Measurements from ENCODE around the gene NAA60. TPM values are rescaled to one million over a fixed set of nuclear protein-coding genes. Genes with fewer than 3 reads are reported as not detected.
A peak's percentile ranks its signal among the peaks of the same experiment; 100 is the strongest.

The NAA60 gene
- total and polyA plus RNA-seq, 2 of the 13 experiments (the other 11 are each of a cell fraction or from before 2014, with no cell fraction given) = 14.7 to 32.0 TPM

GRCh38 chr16:3443108-3444031, at the start of gene NAA60, which contains the start of gene ZNF597 (continued):
- TF ChIP-seq ZFP36 (IDR thresholded peaks at IDR 0.05; ENCODE audit: borderline replicate concordance, low read depth, low read length, partially characterized antibody) = no peak
- TF ChIP-seq PHF5A (CRISPR knock-in tag; IDR thresholded peaks at IDR 0.05; ENCODE audit: low read depth, unreplicated experiment) = no peak
- TF ChIP-seq TFDP1 (CRISPR knock-in tag; IDR thresholded peaks at IDR 0.05; ENCODE audit: borderline replicate concordance) = no peak
- TF ChIP-seq KLF6 (CRISPR knock-in tag; IDR thresholded peaks at IDR 0.05) = no peak
- TF ChIP-seq RFX1 (IDR thresholded peaks at IDR 0.05) = no peak
- no peak for TF ChIP-seq SSRP1 (CRISPR knock-in tag; IDR thresholded peaks at IDR 0.05)
- TF ChIP-seq SP1 (IDR thresholded peaks at IDR 0.05) = no peak
- no peak for TF ChIP-seq SP1 (CRISPR knock-in tag; IDR thresholded peaks at IDR 0.05)
- TF ChIP-seq MXD1 (CRISPR knock-in tag; IDR thresholded peaks at IDR 0.05) = no peak
- no peak for TF ChIP-seq SMAD9 (CRISPR knock-in tag; IDR thresholded peaks at IDR 0.05)
- no peak for TF ChIP-seq NFIC (IDR thresholded peaks at IDR 0.05; ENCODE audit: low read length)
- TF ChIP-seq MXD4 (CRISPR knock-in tag; IDR thresholded peaks at IDR 0.05) = peak; percentile 52; the same call in 1 of the 2 replicates
- no peak for TF ChIP-seq SRF (IDR thresholded peaks at IDR 0.05; ENCODE audit: low read depth, low read length)
- no peak for TF ChIP-seq ZNF607 (CRISPR knock-in tag; IDR thresholded peaks at IDR 0.05; ENCODE audit: borderline replicate concordance)
- peak; percentile 90 for TF ChIP-seq NFYC (CRISPR knock-in tag; IDR thresholded peaks at IDR 0.05)
- no peak for TF ChIP-seq EEA1 (CRISPR knock-in tag; IDR thresholded peaks at IDR 0.05; ENCODE audit: borderline replicate concordance)
- TF ChIP-seq, protein P1, sequence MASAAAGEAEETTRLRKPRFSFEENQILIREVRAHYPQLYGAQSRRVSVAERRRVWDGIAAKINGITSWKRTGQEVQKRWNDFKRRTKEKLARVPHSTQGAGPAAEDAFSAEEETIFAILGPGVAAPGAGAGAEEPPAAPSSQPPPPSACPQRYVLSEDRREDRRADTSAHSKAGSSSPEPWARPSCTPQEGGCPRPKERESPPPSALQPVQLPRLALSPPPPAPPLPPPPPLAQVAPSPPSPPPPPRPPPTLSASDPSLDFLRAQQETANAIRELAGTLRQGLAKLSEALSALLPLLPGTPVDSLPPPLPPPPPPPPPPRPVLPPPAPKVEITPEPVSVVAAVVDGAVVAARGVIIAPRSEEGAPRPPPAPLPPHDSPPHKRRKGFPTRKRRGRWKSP (CRISPR knock-in tag; IDR thresholded peaks at IDR 0.05) = no peak
- TF ChIP-seq PAWR (CRISPR knock-in tag; IDR thresholded peaks at IDR 0.05; ENCODE audit: borderline replicate concordance) = no peak
- no peak for TF ChIP-seq ZNF280D (CRISPR knock-in tag; IDR thresholded peaks at IDR 0.05)
- TF ChIP-seq SOX13 (IDR thresholded peaks at IDR 0.05) = no peak
- TF ChIP-seq SOX13 (CRISPR knock-in tag; conservative IDR thresholded peaks at IDR 0.05 in 1 of 2, IDR thresholded peaks at IDR 0.05 in 1 of 2) = no peak
- TF ChIP-seq SMYD3 (CRISPR knock-in tag; IDR thresholded peaks at IDR 0.05) = no peak
- TF ChIP-seq NFE2 (CRISPR knock-in tag; IDR thresholded peaks at IDR 0.05) = no peak
- TF ChIP-seq SIX1 (CRISPR knock-in tag; IDR thresholded peaks at IDR 0.05; ENCODE audit: borderline replicate concordance) = no peak
- no peak for TF ChIP-seq GATAD2A (CRISPR knock-in tag; IDR thresholded peaks at IDR 0.05)
- no peak for TF ChIP-seq KLF15 (CRISPR knock-in tag; IDR thresholded peaks at IDR 0.05; ENCODE audit: borderline replicate concordance)
- TF ChIP-seq ZNF549 (CRISPR knock-in tag; IDR thresholded peaks at IDR 0.05) = no peak
